OCI-LY7 (cell line): Measurements from ENCODE around the gene PCDHGB5. TPM values are rescaled to one million over a fixed set of nuclear protein-coding genes. Genes with fewer than 3 reads are reported as not detected.

Source experiments
- BruUV-seq: library from RNA; stranded (reverse); fragments of 400-500 nt; replicated peaks from 2 replicates; lab custom pipeline; 2021; lab: Mats Ljungman, UMichigan
- CTCF ChIA-PET: fragments of 300-600 bp; sonication (Branson Sonifier 250); formaldehyde crosslinking; loops from one replicate; lab custom pipeline; 2022; ENCODE audit warnings: antibody characterized with exemption; ENCODE audit not compliant: unreplicated experiment; lab: Charles Lee
- POLR2A ChIA-PET: fragments of 300-600 bp; sonication (Branson Sonifier 250); formaldehyde crosslinking; loops from one replicate; lab custom pipeline; 2022; ENCODE audit warnings: antibody characterized with exemption; lab: Charles Lee
- DNase-seq: peaks from one replicate; pipeline ENCODE4 v3.0.0-alpha.2; 2015; ENCODE audit warnings: low spot score
- H2AFZ ChIP-seq: fragments of 200-600 bp; sonication (generic), shearing (Covaris generic); 2 replicates; pipeline ENCODE4 v1.6.1; 2014; ENCODE audit warnings: mild to moderate bottlenecking, antibody characterized with exemption, low read length, moderate library complexity
- H3K27ac ChIP-seq: fragments of 200-600 bp; sonication (generic); 2 replicates; pipeline ENCODE4 v1.5.1; 2014; ENCODE audit warnings: mixed run types, low read depth, mild to moderate bottlenecking, moderate library complexity, low read length, inconsistent platforms; ENCODE audit not compliant: poor library complexity, severe bottlenecking
- H3K36me3 ChIP-seq: fragments of 200-600 bp; sonication (generic); 2 replicates; pipeline ENCODE4 v1.6.1; 2014; ENCODE audit warnings: mild to moderate bottlenecking, antibody characterized with exemption, low read length, moderate library complexity, mixed read lengths; ENCODE audit not compliant: insufficient read depth
- H3K4me1 ChIP-seq: fragments of 200-600 bp; sonication (generic); 2 replicates; pipeline ENCODE4 v1.5.1; 2014; ENCODE audit warnings: mild to moderate bottlenecking, low read length; ENCODE audit not compliant: insufficient read depth, poor library complexity, severe bottlenecking
- H3K4me2 ChIP-seq: fragments of 200-600 bp; sonication (generic); 2 replicates; pipeline ENCODE4 v1.6.1; 2014; ENCODE audit warnings: mild to moderate bottlenecking, low read length
- H3K4me3 ChIP-seq: fragments of 200-600 bp; sonication (generic); 2 replicates; pipeline ENCODE4 v1.5.1; 2014; ENCODE audit warnings: mild to moderate bottlenecking, low read depth, low read length; ENCODE audit not compliant: poor library complexity, severe bottlenecking
- H3K79me2 ChIP-seq: fragments of 200-600 bp; sonication (generic); 2 replicates; pipeline ENCODE4 v1.6.1; 2016; ENCODE audit warnings: low read depth, mild to moderate bottlenecking, low read length, moderate library complexity, mixed read lengths; ENCODE audit not compliant: insufficient read depth
- H3K9me2 ChIP-seq: fragments of 200-600 bp; sonication (generic); 2 replicates; pipeline ENCODE4 v1.6.1; 2016; ENCODE audit warnings: mild to moderate bottlenecking, low read length, mixed read lengths; ENCODE audit not compliant: insufficient read depth
- H3K9me3 ChIP-seq: fragments of 200-600 bp; sonication (generic); 2 replicates; pipeline ENCODE4 v1.6.1; 2014; ENCODE audit warnings: mild to moderate bottlenecking, mixed run types, low read length, mixed read lengths
- H4K20me1 ChIP-seq: fragments of 200-600 bp; sonication (generic); 2 replicates; pipeline ENCODE4 v1.6.1; 2014; ENCODE audit warnings: mild to moderate bottlenecking, antibody characterized with exemption, low read length, moderate library complexity, mixed read lengths; ENCODE audit not compliant: insufficient read depth
- EZH2phosphoT487 ChIP-seq: fragments of 200-600 bp; sonication (generic); IDR thresholded peaks from 2 replicates; pipeline ENCODE4 v1.6.1; 2018; ENCODE audit warnings: low read depth, borderline replicate concordance, mild to moderate bottlenecking, mixed run types, antibody characterized with exemption, low read length, moderate library complexity, mixed read lengths
- intact Hi-C: fragments of 100-400 bp; cut with micrococcal nuclease; formaldehyde crosslinking; loops from one replicate; pipeline ENCODE4 v1.10.0; 2022; ENCODE audit not compliant: unreplicated experiment
- total RNA-seq, 2 experiments: library from RNA; depleted of rRNA in 1 of 2; stranded (reverse); fragments of >200 nt in 1 of 2; shearing (Covaris generic) in 1 of 2; gene quantifications; 2 replicates each; pipeline ENCODE4 v1.2.3, GENCODE V29; 2014 to 2022
- TF ChIP-seq, protein P1 (sequence below): fragments of 200-600 bp; sonication (generic); conservative IDR thresholded peaks from 2 replicates; pipeline ENCODE4 v1.5.1; 2014; ENCODE audit warnings: mild to moderate bottlenecking, antibody characterized with exemption, low read length, moderate library complexity, mixed read lengths

Gene PCDHGB5
- total RNA-seq, 2 experiments from 2014 or later, result 5.1 to 8.6 TPM

DNA sequence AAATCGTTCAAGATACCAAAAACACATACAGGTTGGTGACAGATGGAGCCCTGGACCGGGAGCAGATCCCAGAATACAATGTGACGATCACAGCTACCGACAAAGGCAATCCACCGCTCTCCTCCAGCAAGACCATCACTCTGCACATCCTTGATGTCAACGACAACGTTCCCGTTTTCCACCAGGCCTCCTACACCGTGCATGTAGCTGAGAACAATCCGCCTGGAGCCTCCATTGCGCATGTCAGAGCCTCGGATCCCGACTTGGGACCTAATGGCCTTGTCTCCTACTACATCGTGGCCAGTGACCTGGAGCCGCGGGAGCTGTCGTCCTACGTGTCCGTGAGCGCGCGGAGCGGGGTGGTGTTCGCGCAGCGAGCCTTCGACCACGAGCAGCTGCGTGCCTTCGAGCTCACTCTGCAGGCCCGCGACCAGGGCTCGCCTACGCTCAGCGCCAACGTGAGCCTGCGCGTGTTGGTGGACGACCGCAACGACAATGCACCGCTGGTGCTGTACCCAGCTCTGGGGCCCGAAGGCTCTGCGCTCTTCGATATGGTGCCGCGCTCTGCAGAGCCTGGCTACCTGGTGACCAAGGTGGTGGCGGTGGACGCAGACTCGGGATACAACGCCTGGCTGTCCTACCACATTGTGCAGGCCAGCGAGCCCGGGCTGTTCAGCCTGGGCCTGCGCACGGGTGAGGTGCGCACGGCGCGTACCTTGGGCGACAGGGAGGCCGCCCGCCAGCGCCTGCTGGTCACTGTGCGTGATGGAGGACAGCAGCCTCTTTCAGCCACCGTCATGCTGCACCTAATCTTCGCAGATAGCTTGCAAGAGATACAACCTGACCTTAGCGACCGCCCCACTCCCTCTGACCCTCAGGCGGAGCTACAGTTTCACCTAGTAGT lies 25.9 kb upstream of the PCDHGB5 start:
- POLR2A ChIA-PET, result no interaction called here
- Histone ChIP-seq H3K9me3 (no peaks in the 10 kb centered on the region), H3K79me2 (no peaks in the 10 kb centered on the region)

DNA sequence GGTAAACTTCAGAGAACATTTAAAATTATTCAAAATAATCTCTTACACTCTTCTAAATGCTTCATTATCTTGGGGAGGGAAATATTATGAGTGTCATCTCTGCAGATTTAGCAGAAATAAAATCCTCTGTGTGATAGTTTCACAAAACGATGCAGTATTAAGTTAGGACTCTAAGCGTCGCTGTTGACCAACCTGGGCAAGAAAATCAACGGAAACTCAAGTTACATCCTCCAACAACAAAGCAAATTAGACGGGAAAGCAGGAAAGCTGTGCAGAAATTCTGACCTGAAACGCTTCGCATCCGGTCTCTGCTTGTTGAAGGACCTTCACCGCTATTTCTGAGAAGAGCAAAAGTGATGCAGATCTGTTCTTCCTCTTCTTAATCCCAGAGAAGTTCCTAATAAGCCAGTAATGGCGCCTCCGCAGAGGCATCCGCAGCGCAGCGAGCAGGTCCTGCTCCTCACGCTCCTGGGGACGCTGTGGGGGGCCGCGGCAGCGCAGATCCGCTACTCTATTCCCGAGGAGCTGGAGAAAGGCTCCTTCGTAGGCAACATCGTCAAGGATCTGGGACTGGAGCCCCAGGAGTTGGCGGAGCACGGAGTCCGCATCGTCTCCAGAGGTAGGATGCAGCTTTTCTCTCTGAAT lies 24.0 kb upstream of the PCDHGB5 start, which contains the start of gene PCDHGA6:
Gene PCDHGA6, plus strand, starts transcription at position 219 of the 645 bp plus-strand sequence. Its CDS starts 193 bp downstream, at position 412.
- BruUV-seq, result no TSS peak

More for the DNA sequence above, 25.9 kb upstream of the PCDHGB5 start:
- DNase-seq, result no peak
- H3K4me2 ChIP-seq, result no peak overlapping the region
- H3K4me1 ChIP-seq, result peaks cover 12% of the 10 kb centered on the region
- peaks cover 11% of the 10 kb centered on the region; the same call in 1 of the 2 replicates for H3K36me3 ChIP-seq
- intact Hi-C loops, result loop anchor here (5.0 kb wide), 1 partner anchor 185 kb away; no protein-coding TSS in a partner anchor
- no peaks in the 10 kb centered on the region for H3K9me2 ChIP-seq
- CTCF ChIA-PET, result interaction anchor here (0.9 kb wide), 1 partner anchor 12 kb away, joined by 3 read pairs; no protein-coding TSS in a partner anchor
- no peaks in the 10 kb centered on the region for H4K20me1 ChIP-seq
- H3K4me3 ChIP-seq, result no peak overlapping the region
- no TSS peak for BruUV-seq
- no peak overlapping the region for H3K27ac ChIP-seq
- no peak overlapping the region for H2AFZ ChIP-seq
- no peak for TF ChIP-seq EZH2phosphoT487
- TF ChIP-seq, protein P1, sequence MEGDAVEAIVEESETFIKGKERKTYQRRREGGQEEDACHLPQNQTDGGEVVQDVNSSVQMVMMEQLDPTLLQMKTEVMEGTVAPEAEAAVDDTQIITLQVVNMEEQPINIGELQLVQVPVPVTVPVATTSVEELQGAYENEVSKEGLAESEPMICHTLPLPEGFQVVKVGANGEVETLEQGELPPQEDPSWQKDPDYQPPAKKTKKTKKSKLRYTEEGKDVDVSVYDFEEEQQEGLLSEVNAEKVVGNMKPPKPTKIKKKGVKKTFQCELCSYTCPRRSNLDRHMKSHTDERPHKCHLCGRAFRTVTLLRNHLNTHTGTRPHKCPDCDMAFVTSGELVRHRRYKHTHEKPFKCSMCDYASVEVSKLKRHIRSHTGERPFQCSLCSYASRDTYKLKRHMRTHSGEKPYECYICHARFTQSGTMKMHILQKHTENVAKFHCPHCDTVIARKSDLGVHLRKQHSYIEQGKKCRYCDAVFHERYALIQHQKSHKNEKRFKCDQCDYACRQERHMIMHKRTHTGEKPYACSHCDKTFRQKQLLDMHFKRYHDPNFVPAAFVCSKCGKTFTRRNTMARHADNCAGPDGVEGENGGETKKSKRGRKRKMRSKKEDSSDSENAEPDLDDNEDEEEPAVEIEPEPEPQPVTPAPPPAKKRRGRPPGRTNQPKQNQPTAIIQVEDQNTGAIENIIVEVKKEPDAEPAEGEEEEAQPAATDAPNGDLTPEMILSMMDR, result no peak

More for the DNA sequence above, 24.0 kb upstream of the PCDHGB5 start, which contains the start of gene PCDHGA6:
- H3K9me3 ChIP-seq, result no peaks in the 10 kb centered on the region
- ChIA-PET CTCF (no interaction called here), POLR2A (interaction anchor here (1.1 kb wide), 1 partner anchor 32 kb away, joined by 3 read pairs; no protein-coding TSS in a partner anchor)
- no peak within 1 kb of the TSS for H3K4me3 ChIP-seq
- TF ChIP-seq EZH2phosphoT487, result no peak
- TF ChIP-seq, protein P1, result peak; percentile 82
- peaks cover 12% of the 10 kb centered on the region for H3K4me1 ChIP-seq
- no peaks in the 10 kb centered on the region for H3K79me2 ChIP-seq
- DNase-seq, result peak; percentile 37
- no peak within 1 kb of the TSS for H2AFZ ChIP-seq
- H3K4me2 ChIP-seq, result peak within 1 kb of the TSS; percentile 14; the same call in 1 of the 2 replicates
- H3K27ac ChIP-seq, result no peak within 1 kb of the TSS
- intact Hi-C loops, result loop anchor here (5.0 kb wide), 1 partner anchor 184 kb away; no protein-coding TSS in a partner anchor
- no peaks in the 10 kb centered on the region for H4K20me1 ChIP-seq
- H3K36me3 ChIP-seq, result peaks cover 11% of the 10 kb centered on the region; the same call in 1 of the 2 replicates
- H3K9me2 ChIP-seq, result no peaks in the 10 kb centered on the region
